Caco-2 (cell line): ENCODE data around the gene CWC22. TPM values are rescaled to one million over a fixed set of nuclear protein-coding genes. Genes with fewer than 3 reads are reported as not detected.
"Not testable (repeated sequence)": the region's sequence is repeated elsewhere in the genome, so short reads cannot be mapped to it uniquely, and the experiment has no call there.

ENCODE experiments used
- BruUV-seq: library from RNA; stranded (reverse); fragments of 400-500 nt; replicated peaks from 2 replicates; lab custom pipeline; 2021; lab: Mats Ljungman, UMichigan
- CTCF ChIA-PET: fragments of 300-600 bp; sonication (Branson Sonifier 250); formaldehyde crosslinking; loops from one replicate; lab custom pipeline; 2022; ENCODE audit warnings: antibody characterized with exemption; lab: Charles Lee
- POLR2A ChIA-PET: fragments of 300-600 bp; sonication (Branson Sonifier 250); formaldehyde crosslinking; loops from one replicate; lab custom pipeline; 2022; ENCODE audit warnings: antibody characterized with exemption; lab: Charles Lee
- DNase-seq, 2 experiments: peaks; one replicate each; pipeline versions ENCODE4 v3.0.0 to v3.0.0-alpha.2; 2020 to 2022
- H3K27me3 ChIP-seq: replicated peaks from 2 replicates; pipeline ENCODE4 v1.6.0; 2011; ENCODE audit warnings: low read length; ENCODE audit not compliant: control insufficient read depth, insufficient read depth
- H3K36me3 ChIP-seq: 2 replicates; pipeline ENCODE4 v1.5.1; 2011; ENCODE audit warnings: low read length; ENCODE audit not compliant: control insufficient read depth, insufficient read depth
- H3K4me1 ChIP-seq: fragments of 250-450 bp; sonication (Bioruptor Pico); 2 replicates; pipeline ENCODE4 v1.5.1; 2020; ENCODE audit warnings: mild to moderate bottlenecking
- H3K4me3 ChIP-seq: 2 replicates; pipeline ENCODE4 v1.5.1; 2011; ENCODE audit warnings: low read depth, mild to moderate bottlenecking, control low read depth, low read length
- H3K9me3 ChIP-seq: fragments of 250-450 bp; sonication (Bioruptor Pico); 2 replicates; pipeline ENCODE4 v1.5.1; 2020; ENCODE audit warnings: mild to moderate bottlenecking, moderate library complexity
- H3K27ac Mint-ChIP-seq: one replicate; pipeline ENCODE4 v1.8.0; 2022; ENCODE audit warnings: mixed read lengths; ENCODE audit not compliant: unreplicated experiment
- H3K27me3 Mint-ChIP-seq: one replicate; pipeline ENCODE4 v1.8.0; 2022; ENCODE audit warnings: mixed read lengths; ENCODE audit not compliant: insufficient read depth, unreplicated experiment
- H3K36me3 Mint-ChIP-seq: one replicate; pipeline ENCODE4 v1.8.0; 2022; ENCODE audit warnings: mild to moderate bottlenecking, mixed read lengths; ENCODE audit not compliant: insufficient read depth, unreplicated experiment
- H3K4me1 Mint-ChIP-seq: one replicate; pipeline ENCODE4 v1.8.0; 2022; ENCODE audit warnings: low read depth, mixed read lengths; ENCODE audit not compliant: unreplicated experiment
- H3K4me3 Mint-ChIP-seq: one replicate; pipeline ENCODE4 v1.8.0; 2022; ENCODE audit warnings: mild to moderate bottlenecking, moderate library complexity, mixed read lengths; ENCODE audit not compliant: unreplicated experiment
- H3K9me3 Mint-ChIP-seq: one replicate; pipeline ENCODE4 v1.8.0; 2022; ENCODE audit warnings: mixed read lengths; ENCODE audit not compliant: unreplicated experiment
- CTCF ChIP-seq, 2 experiments: fragments of 200-600 bp in 1 of 2; IDR thresholded peaks; 1 replicate in 1 of 2; 2 replicates in 1 of 2; pipeline versions ENCODE4 v1.5.1 to v1.8.0; 2011 to 2022; ENCODE audit warnings: antibody characterized with exemption in 1 of 2, control low read depth in 1 of 2, inconsistent platforms in 1 of 2, low read depth in 1 of 2, low read length in 1 of 2, mild to moderate bottlenecking in 1 of 2, moderate library complexity in 1 of 2; ENCODE audit not compliant: insufficient read depth in 1 of 2, severe bottlenecking in 1 of 2, unreplicated experiment in 1 of 2
- intact Hi-C: fragments of 100-400 bp; cut with micrococcal nuclease; formaldehyde crosslinking; loops from one replicate; pipeline ENCODE4 v1.10.0; 2022; ENCODE audit not compliant: unreplicated experiment
- total RNA-seq: library from RNA; stranded (reverse); gene quantifications from 2 replicates; pipeline ENCODE4 v1.2.3, GENCODE V29; 2022

CWC22 gene
- total RNA-seq, 1 experiment from 2014 or later, result 20.3 TPM

- Histone ChIP-seq H3K9me3 (no peaks in the 10 kb centered on the region), H3K4me1 (no peaks in the 10 kb centered on the region), H3K27me3 (no peaks in the 10 kb centered on the region), H3K4me3 (no peak overlapping the region), H3K36me3 (no peaks in the 10 kb centered on the region)
- no peak for DNase-seq
- H3K4me3 Mint-ChIP-seq, result no peak overlapping the region
- no TSS peak for BruUV-seq
- intact Hi-C loops, result loop anchor here (1.0 to 5.0 kb wide), 3 partner anchors 74 to 524 kb away; partner anchors contain the start of gene ZNF385B
- no peaks in the 10 kb centered on the region for H3K27me3 Mint-ChIP-seq
- POLR2A ChIA-PET, result no interaction called here
- CTCF ChIA-PET, result interaction anchor here (0.6 kb wide), 1 partner anchor 93 kb away, joined by 3 read pairs; no protein-coding TSS in a partner anchor
- TF ChIP-seq CTCF (IDR thresholded peaks at IDR 0.05; ENCODE audit: insufficient read depth in 1 of 2, low read depth in 1 of 2, low read length in 1 of 2, severe bottlenecking in 1 of 2, unreplicated experiment in 1 of 2), result no peak
- H3K36me3 Mint-ChIP-seq, result no peaks in the 10 kb centered on the region
- H3K27ac Mint-ChIP-seq, result no peak overlapping the region
- H3K9me3 Mint-ChIP-seq, result peaks cover under 1% of the 10 kb centered on the region
- H3K4me1 Mint-ChIP-seq, result no peaks in the 10 kb centered on the region
Measured at GRCh38 chr2:179936141-179936540, 71.0 kb downstream of the CWC22 start.

- no peaks in the 10 kb centered on the region for H3K27me3 Mint-ChIP-seq
- intact Hi-C loops, result no loop called here
- H3K4me3 Mint-ChIP-seq, result no peak overlapping the region
- H3K9me3 Mint-ChIP-seq, result peaks cover 22% of the 10 kb centered on the region
- no peaks in the 10 kb centered on the region for H3K4me1 Mint-ChIP-seq
- no peak for TF ChIP-seq CTCF (IDR thresholded peaks at IDR 0.05; ENCODE audit: insufficient read depth in 1 of 2, low read depth in 1 of 2, low read length in 1 of 2, severe bottlenecking in 1 of 2, unreplicated experiment in 1 of 2)
- Histone ChIP-seq H3K4me1 (no peaks in the 10 kb centered on the region), H3K36me3 (no peaks in the 10 kb centered on the region), H3K9me3 (peaks cover 17% of the 10 kb centered on the region; the same call in 1 of the 2 replicates), H3K4me3 (no peak overlapping the region), H3K27me3 (no peaks in the 10 kb centered on the region)
- BruUV-seq, result no TSS peak
- ChIA-PET POLR2A (no interaction called here), CTCF (no interaction called here)
- no peaks in the 10 kb centered on the region for H3K36me3 Mint-ChIP-seq
- no peak overlapping the region for H3K27ac Mint-ChIP-seq
- DNase-seq, result no peak
Measured at GRCh38 chr2:179932786-179933185, 74.3 kb downstream of the CWC22 start.

- H3K4me1 Mint-ChIP-seq, result no peaks in the 10 kb centered on the region
- DNase-seq, result no peak
- no peaks in the 10 kb centered on the region for H3K36me3 ChIP-seq
- H3K4me3 ChIP-seq, result no peak overlapping the region
- no peak overlapping the region for H3K4me3 Mint-ChIP-seq
- ChIA-PET POLR2A (no interaction called here), CTCF (no interaction called here)
- H3K27me3 ChIP-seq, result no peaks in the 10 kb centered on the region
- H3K4me1 ChIP-seq, result no peaks in the 10 kb centered on the region
- H3K9me3 Mint-ChIP-seq, result peaks cover 35% of the 10 kb centered on the region
- intact Hi-C loops, result no loop called here
- H3K27ac Mint-ChIP-seq, result no peak overlapping the region
- no peaks in the 10 kb centered on the region for H3K27me3 Mint-ChIP-seq
- no TSS peak for BruUV-seq
- TF ChIP-seq CTCF (IDR thresholded peaks at IDR 0.05; ENCODE audit: insufficient read depth in 1 of 2, low read depth in 1 of 2, low read length in 1 of 2, severe bottlenecking in 1 of 2, unreplicated experiment in 1 of 2), result no peak
- peaks cover 18% of the 10 kb centered on the region for H3K9me3 ChIP-seq
- H3K36me3 Mint-ChIP-seq, result no peaks in the 10 kb centered on the region
Measured at GRCh38 chr2:179931502-179931901, 75.6 kb downstream of the CWC22 start.

- H3K9me3 ChIP-seq, result peaks cover 26% of the 10 kb centered on the region
- peaks cover 44% of the 10 kb centered on the region for H3K9me3 Mint-ChIP-seq
- H3K36me3 ChIP-seq, H3K27me3 ChIP-seq, H3K27me3 Mint-ChIP-seq, H3K4me1 Mint-ChIP-seq, H3K36me3 Mint-ChIP-seq, H3K4me3 ChIP-seq, POLR2A ChIA-PET, DNase-seq, H3K4me3 Mint-ChIP-seq, BruUV-seq, intact Hi-C loops, H3K27ac Mint-ChIP-seq, CTCF ChIA-PET, H3K4me1 ChIP-seq: not testable (repeated sequence)
Measured at GRCh38 chr2:179929997-179930396, 77.1 kb downstream of the CWC22 start.
